ENCODE results near the gene ARHGAP28. TPM values are rescaled to one million over a fixed set of nuclear protein-coding genes. Genes with fewer than 3 reads are reported as not detected.
"Not testable (repeated sequence)": the region's sequence is repeated elsewhere in the genome, so short reads cannot be mapped to it uniquely, and the experiment has no call there.

Gene ARHGAP28
- polyA plus RNA-seq, 3 donors: not detected

DNA sequence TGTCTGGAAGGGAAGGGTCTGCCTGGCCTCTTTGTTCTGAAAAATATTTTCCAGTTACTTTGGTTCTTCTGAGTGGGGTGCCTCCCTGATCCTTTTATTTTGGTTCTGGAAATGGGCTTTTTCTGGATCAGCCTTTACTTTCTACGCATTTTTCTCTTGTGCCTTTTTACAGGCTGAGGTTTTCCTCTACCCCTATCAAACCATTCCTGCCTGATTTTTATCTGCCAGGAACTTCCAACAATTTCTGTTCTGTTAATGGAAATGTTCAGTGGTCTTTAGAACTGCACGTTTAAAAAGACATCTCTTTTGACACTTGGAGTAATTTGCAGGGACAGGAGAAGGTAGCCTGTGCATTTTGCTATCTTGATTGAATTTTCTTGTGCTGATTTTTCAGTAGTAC lies 113.8 kb downstream of the ARHGAP28 start:
- Mint-ChIP-seq H3K4me1 (no peaks in the 10 kb centered on the region), H3K4me3 (no peak overlapping the region), H3K9me3 (peaks cover 2 to 9% (median 6%) of the 10 kb centered on the region in 7 donors), H3K27me3 (ENCODE audit: low read depth in 3 of 3) (peaks cover 0 to 2% (median 0%) of the 10 kb centered on the region in 3 donors), H3K27ac (no peak overlapping the region), H3K36me3 (no peaks in the 10 kb centered on the region)
- Histone ChIP-seq H3K4me2 (replicated peaks; ENCODE audit: extremely low read depth, low read length, poor library complexity, severe bottlenecking) (no peak overlapping the region), H2AFZ (ENCODE audit: insufficient read depth, low read depth, low read length, poor library complexity, severe bottlenecking) (no peak overlapping the region), H3K27ac (ENCODE audit: low read depth in 1 of 2, low read length in 2 of 2) (no peak overlapping the region), H3K79me2 (ENCODE audit: insufficient read depth, low read length) (no peaks in the 10 kb centered on the region), H3K36me3 (replicated peaks in 1 of 2; ENCODE audit: control insufficient read depth in 1 of 2, insufficient read depth in 2 of 2, low read length in 2 of 2) (no peaks in the 10 kb centered on the region), H3K4me1 (ENCODE audit: control insufficient read depth in 1 of 2, insufficient read depth in 2 of 2, low read length in 2 of 2) (no peaks in the 10 kb centered on the region), H3K4me3 (replicated peaks in 1 of 3; ENCODE audit: low read depth in 2 of 3, low read length in 3 of 3) (no peak overlapping the region), H3K27me3 (ENCODE audit: control insufficient read depth in 2 of 2, insufficient read depth in 2 of 2, low read length in 2 of 2) (no peaks in the 10 kb centered on the region), H3K9ac (ENCODE audit: insufficient read depth, low read length, poor library complexity, severe bottlenecking) (no peak overlapping the region), H4K20me1 (ENCODE audit: insufficient read depth, low read length) (no peaks in the 10 kb centered on the region), H3K9me3 (replicated peaks in 1 of 2; ENCODE audit: control insufficient read depth in 1 of 2, insufficient read depth in 1 of 2, low read length in 2 of 2) (no peaks in the 10 kb centered on the region)
- WGBS (ENCODE audit: insufficient coverage): no CpG with 5 or more reads among the region's 2 CpGs
- TF ChIP-seq, protein P1, sequence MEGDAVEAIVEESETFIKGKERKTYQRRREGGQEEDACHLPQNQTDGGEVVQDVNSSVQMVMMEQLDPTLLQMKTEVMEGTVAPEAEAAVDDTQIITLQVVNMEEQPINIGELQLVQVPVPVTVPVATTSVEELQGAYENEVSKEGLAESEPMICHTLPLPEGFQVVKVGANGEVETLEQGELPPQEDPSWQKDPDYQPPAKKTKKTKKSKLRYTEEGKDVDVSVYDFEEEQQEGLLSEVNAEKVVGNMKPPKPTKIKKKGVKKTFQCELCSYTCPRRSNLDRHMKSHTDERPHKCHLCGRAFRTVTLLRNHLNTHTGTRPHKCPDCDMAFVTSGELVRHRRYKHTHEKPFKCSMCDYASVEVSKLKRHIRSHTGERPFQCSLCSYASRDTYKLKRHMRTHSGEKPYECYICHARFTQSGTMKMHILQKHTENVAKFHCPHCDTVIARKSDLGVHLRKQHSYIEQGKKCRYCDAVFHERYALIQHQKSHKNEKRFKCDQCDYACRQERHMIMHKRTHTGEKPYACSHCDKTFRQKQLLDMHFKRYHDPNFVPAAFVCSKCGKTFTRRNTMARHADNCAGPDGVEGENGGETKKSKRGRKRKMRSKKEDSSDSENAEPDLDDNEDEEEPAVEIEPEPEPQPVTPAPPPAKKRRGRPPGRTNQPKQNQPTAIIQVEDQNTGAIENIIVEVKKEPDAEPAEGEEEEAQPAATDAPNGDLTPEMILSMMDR (IDR thresholded peaks at IDR 0.05): no peak
- intact Hi-C loops (cut with micrococcal nuclease): no loop called here
- no peak for DNase-seq

DNA sequence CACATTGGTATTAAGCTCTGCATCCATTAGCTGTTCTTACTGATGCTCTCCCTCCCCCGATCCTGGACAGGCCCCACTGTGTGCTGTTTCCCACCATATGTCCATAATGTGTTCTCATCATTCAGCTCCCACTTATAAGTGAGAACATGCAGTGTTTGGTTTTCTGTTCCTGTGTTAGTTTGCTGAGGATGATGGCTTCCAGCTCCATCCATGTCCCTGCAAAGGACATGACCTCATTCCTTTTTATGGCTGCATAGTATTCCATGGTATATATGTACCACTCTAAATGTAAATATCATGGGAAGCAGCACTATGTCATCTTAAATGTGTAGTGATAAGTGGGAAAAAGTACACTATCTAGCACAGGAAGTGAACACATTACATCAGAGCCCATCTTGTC lies 116.0 kb downstream of the ARHGAP28 start:
- H3K9me3 Mint-ChIP-seq: peaks cover 2 to 13% (median 5%) of the 10 kb centered on the region in 7 donors
- H3K4me1 ChIP-seq (ENCODE audit: control insufficient read depth in 1 of 2, insufficient read depth in 2 of 2, low read length in 2 of 2); H3K27me3 Mint-ChIP-seq (ENCODE audit: low read depth in 3 of 3); H3K79me2 ChIP-seq (ENCODE audit: insufficient read depth, low read length); DNase-seq; H3K27ac ChIP-seq (ENCODE audit: low read depth in 1 of 2, low read length in 2 of 2); H3K27me3 ChIP-seq (ENCODE audit: control insufficient read depth in 2 of 2, insufficient read depth in 2 of 2, low read length in 2 of 2); H3K9ac ChIP-seq (ENCODE audit: insufficient read depth, low read length, poor library complexity, severe bottlenecking); H3K4me1 Mint-ChIP-seq; H4K20me1 ChIP-seq (ENCODE audit: insufficient read depth, low read length); H2AFZ ChIP-seq (ENCODE audit: insufficient read depth, low read depth, low read length, poor library complexity, severe bottlenecking); H3K9me3 ChIP-seq (replicated peaks in 1 of 2; ENCODE audit: control insufficient read depth in 1 of 2, insufficient read depth in 1 of 2, low read length in 2 of 2); intact Hi-C loops (cut with micrococcal nuclease); H3K36me3 Mint-ChIP-seq; H3K4me3 ChIP-seq (replicated peaks in 1 of 3; ENCODE audit: low read depth in 2 of 3, low read length in 3 of 3); H3K27ac Mint-ChIP-seq; H3K4me2 ChIP-seq (replicated peaks; ENCODE audit: extremely low read depth, low read length, poor library complexity, severe bottlenecking); H3K36me3 ChIP-seq (replicated peaks in 1 of 2; ENCODE audit: control insufficient read depth in 1 of 2, insufficient read depth in 2 of 2, low read length in 2 of 2); H3K4me3 Mint-ChIP-seq: not testable (repeated sequence)
- WGBS (ENCODE audit: insufficient coverage): no CpG with 5 or more reads among the region's 1 CpG
